Loucy (cell line): ENCODE measurements around the gene STN1.

Experiments used
- H2AFZ ChIP-seq: fragments of 200-600 bp; sonication (generic); 2 replicates; pipeline ENCODE4 v1.6.0; 2016; ENCODE audit warnings: antibody characterized with exemption, mild to moderate bottlenecking, low read length, moderate library complexity
- H3F3A ChIP-seq: fragments of 200-600 bp; 2 replicates; pipeline ENCODE4 v1.6.0; 2016; ENCODE audit warnings: antibody characterized with exemption, low read depth, mild to moderate bottlenecking
- H3K27me3 ChIP-seq: fragments of 200-600 bp; sonication (generic); 2 replicates; pipeline ENCODE4 v1.6.1; 2014; ENCODE audit warnings: low read length, mild to moderate bottlenecking; ENCODE audit not compliant: insufficient read depth, poor library complexity, severe bottlenecking
- H3K36me3 ChIP-seq: fragments of 200-600 bp; sonication (generic); 2 replicates; pipeline ENCODE4 v1.6.1; 2016; ENCODE audit warnings: low read length; ENCODE audit not compliant: insufficient read depth
- H3K4me1 ChIP-seq: fragments of 200-600 bp; sonication (generic); 2 replicates; pipeline ENCODE4 v1.5.1; 2014; ENCODE audit warnings: low read length, mild to moderate bottlenecking; ENCODE audit not compliant: insufficient read depth, poor library complexity, severe bottlenecking
- H3K4me2 ChIP-seq: fragments of 200-600 bp; sonication (generic); 2 replicates; pipeline ENCODE4 v1.6.0; 2014; ENCODE audit warnings: antibody characterized with exemption, low read length, low read depth, mild to moderate bottlenecking; ENCODE audit not compliant: poor library complexity, severe bottlenecking
- H3K4me3 ChIP-seq: fragments of 200-600 bp; sonication (generic); 2 replicates; pipeline ENCODE4 v1.5.1; 2014; ENCODE audit warnings: low read length, mild to moderate bottlenecking, mixed read lengths; ENCODE audit not compliant: poor library complexity, severe bottlenecking
- H3K79me2 ChIP-seq: fragments of 200-600 bp; sonication (generic); 2 replicates; pipeline ENCODE4 v1.6.1; 2014; ENCODE audit warnings: low read length; ENCODE audit not compliant: insufficient read depth
- H3K9ac ChIP-seq: fragments of 200-600 bp; sonication (generic); 2 replicates; pipeline ENCODE4 v1.6.0; 2014; ENCODE audit warnings: mild to moderate bottlenecking, low read depth, low read length, moderate library complexity; ENCODE audit not compliant: poor library complexity, severe bottlenecking
- H3K9me2 ChIP-seq: fragments of 200-600 bp; sonication (generic); replicated peaks from 2 replicates; pipeline ENCODE4 v1.6.1; 2016; ENCODE audit warnings: low read depth, low read length, mixed read lengths
- H3K9me3 ChIP-seq: fragments of 200-600 bp; sonication (generic); 2 replicates; pipeline ENCODE4 v1.6.1; 2014; ENCODE audit warnings: mild to moderate bottlenecking, antibody characterized with exemption, low read length, low read depth; ENCODE audit not compliant: insufficient read depth
- H4K20me1 ChIP-seq: fragments of 200-600 bp; sonication (generic); 2 replicates; pipeline ENCODE4 v1.6.0; 2014; ENCODE audit warnings: antibody characterized with exemption, low read length, mild to moderate bottlenecking; ENCODE audit not compliant: insufficient read depth, poor library complexity, severe bottlenecking
- EZH2phosphoT487 ChIP-seq: fragments of 200-600 bp; IDR thresholded peaks from 2 replicates; pipeline ENCODE4 v1.6.1; 2018; ENCODE audit warnings: antibody characterized with exemption, mild to moderate bottlenecking, moderate library complexity, borderline replicate concordance
- TF ChIP-seq, protein P1 (sequence below): fragments of 200-600 bp; sonication (generic); conservative IDR thresholded peaks from 2 replicates; pipeline ENCODE4 v1.5.1; 2014; ENCODE audit warnings: mild to moderate bottlenecking, antibody characterized with exemption, low read length

The STN1 gene

DNA sequence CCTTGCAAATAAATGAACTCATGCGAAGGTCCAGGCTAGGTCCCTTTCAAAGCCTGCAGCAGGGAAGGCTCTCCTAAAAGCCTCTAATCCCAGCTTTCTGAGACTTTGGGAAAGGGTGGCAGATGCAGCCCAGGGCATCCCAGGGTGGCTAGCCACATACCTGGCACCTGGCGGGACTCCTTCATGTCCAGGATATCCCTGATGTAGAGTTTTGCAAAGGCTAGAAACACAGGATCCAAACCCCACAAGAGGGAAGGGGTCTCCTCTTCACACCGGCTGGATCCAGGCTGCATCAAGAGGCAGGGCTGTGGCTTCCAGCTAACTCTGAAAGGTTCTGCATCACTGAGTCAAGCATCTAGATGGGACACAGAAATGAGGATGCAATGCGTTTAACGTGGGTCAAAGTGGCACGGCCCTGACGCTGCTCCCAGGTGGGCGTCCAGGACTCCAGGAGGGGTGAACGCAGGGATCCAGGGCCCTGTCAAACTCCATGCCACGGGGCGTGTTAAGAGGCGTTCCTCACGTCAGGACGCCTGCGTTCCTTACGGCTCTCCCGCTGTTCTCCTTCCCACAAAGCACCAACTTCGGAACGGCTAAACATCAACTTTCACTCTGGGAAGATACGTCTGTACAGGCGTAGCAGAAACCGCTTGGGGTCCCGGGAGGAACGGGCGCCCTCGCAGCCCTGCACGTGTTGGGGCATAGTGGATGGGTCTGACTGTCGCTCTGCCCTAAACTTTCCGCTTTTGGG, 507 bp downstream of the STN1 start:
- TF ChIP-seq, protein P1, sequence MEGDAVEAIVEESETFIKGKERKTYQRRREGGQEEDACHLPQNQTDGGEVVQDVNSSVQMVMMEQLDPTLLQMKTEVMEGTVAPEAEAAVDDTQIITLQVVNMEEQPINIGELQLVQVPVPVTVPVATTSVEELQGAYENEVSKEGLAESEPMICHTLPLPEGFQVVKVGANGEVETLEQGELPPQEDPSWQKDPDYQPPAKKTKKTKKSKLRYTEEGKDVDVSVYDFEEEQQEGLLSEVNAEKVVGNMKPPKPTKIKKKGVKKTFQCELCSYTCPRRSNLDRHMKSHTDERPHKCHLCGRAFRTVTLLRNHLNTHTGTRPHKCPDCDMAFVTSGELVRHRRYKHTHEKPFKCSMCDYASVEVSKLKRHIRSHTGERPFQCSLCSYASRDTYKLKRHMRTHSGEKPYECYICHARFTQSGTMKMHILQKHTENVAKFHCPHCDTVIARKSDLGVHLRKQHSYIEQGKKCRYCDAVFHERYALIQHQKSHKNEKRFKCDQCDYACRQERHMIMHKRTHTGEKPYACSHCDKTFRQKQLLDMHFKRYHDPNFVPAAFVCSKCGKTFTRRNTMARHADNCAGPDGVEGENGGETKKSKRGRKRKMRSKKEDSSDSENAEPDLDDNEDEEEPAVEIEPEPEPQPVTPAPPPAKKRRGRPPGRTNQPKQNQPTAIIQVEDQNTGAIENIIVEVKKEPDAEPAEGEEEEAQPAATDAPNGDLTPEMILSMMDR, result no peak
- no peak for TF ChIP-seq EZH2phosphoT487
- Histone ChIP-seq H3K4me3 (peak overlapping the region; percentile 85), H3K4me2 (peak overlapping the region; percentile 93), H3F3A (no peaks in the 10 kb centered on the region), H3K36me3 (0 out of 2 replicates have a peak, but pooled peaks cover 6% of the 10 kb centered on the region), H2AFZ (peak overlapping the region; percentile 76), H3K4me1 (peaks cover 42% of the 10 kb centered on the region), H4K20me1 (no peaks in the 10 kb centered on the region), H3K79me2 (peaks cover 35% of the 10 kb centered on the region), H3K27me3 (no peaks in the 10 kb centered on the region), H3K9ac (peak overlapping the region; percentile 93), H3K9me3 (peaks cover 10% of the 10 kb centered on the region; the same call in 1 of the 2 replicates), H3K9me2 (no peaks in the 10 kb centered on the region)

- no peaks in the 10 kb centered on the region for H3F3A ChIP-seq
- H3K4me1 ChIP-seq, result peaks cover 46% of the 10 kb centered on the region
- TF ChIP-seq, protein P1, result no peak
- no peak for TF ChIP-seq EZH2phosphoT487
- H3K79me2 ChIP-seq, result peaks cover 35% of the 10 kb centered on the region
- H2AFZ ChIP-seq, result no peak overlapping the region
- H4K20me1 ChIP-seq, result no peaks in the 10 kb centered on the region
- H3K9me2 ChIP-seq, result no peaks in the 10 kb centered on the region
- H3K36me3 ChIP-seq, result 0 out of 2 replicates have a peak, but pooled peaks cover 6% of the 10 kb centered on the region
- no peaks in the 10 kb centered on the region for H3K27me3 ChIP-seq
- H3K9me3 ChIP-seq, result peaks cover 10% of the 10 kb centered on the region; the same call in 1 of the 2 replicates
- peak overlapping the region; percentile 85 for H3K4me3 ChIP-seq
- H3K4me2 ChIP-seq, result peak overlapping the region; percentile 93
- H3K9ac ChIP-seq, result peak overlapping the region; percentile 93
Observed at GRCh38 chr10:103916876-103917275, 1.1 kb downstream of the STN1 start.

DNA sequence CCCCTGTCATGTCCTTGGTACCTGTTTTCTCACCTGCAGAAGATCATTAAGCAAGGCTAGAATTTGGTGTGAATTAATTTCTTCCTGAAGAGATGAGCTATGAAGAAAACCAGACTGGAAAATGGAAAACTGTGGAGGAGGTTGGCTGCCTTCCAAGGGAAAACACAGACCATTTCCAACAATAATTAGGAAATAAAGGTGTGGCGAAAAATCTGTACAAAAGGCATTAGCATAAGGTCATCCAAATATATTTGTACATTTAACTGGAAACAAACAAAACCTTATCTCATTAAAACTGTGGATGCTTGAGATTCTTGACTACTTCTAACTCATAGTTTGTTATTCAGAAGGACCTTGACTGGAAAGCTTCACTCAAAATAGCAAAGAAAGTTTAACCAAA, 1.7 kb downstream of the STN1 start:
- Histone ChIP-seq H3F3A (no peaks in the 10 kb centered on the region), H2AFZ (no peak overlapping the region), H4K20me1 (no peaks in the 10 kb centered on the region)

More for the DNA sequence above, 1.7 kb downstream of the STN1 start:
- Histone ChIP-seq H3K4me3 (peak overlapping the region; percentile 85), H3K27me3 (no peaks in the 10 kb centered on the region), H3K9me3 (peaks cover 10% of the 10 kb centered on the region; the same call in 1 of the 2 replicates), H3K36me3 (0 out of 2 replicates have a peak, but pooled peaks cover 6% of the 10 kb centered on the region), H3K9ac (peak overlapping the region; percentile 93), H3K9me2 (no peaks in the 10 kb centered on the region), H3K79me2 (peaks cover 35% of the 10 kb centered on the region), H3K4me2 (peak overlapping the region; percentile 93), H3K4me1 (peaks cover 51% of the 10 kb centered on the region)
- TF ChIP-seq, protein P1, result no peak
- TF ChIP-seq EZH2phosphoT487, result no peak
